H9 (cell line): ENCODE data around the gene MORC2. TPM values are rescaled to one million over a fixed set of nuclear protein-coding genes. Genes with fewer than 3 reads are reported as not detected.

Experiments used
- DNase-seq: peaks from one replicate; pipeline ENCODE4 v3.0.0-alpha.2; 2017
- H2AFZ ChIP-seq: one replicate; pipeline ENCODE4 v1.6.1; 2013; ENCODE audit warnings: mild to moderate bottlenecking, low read length, control low read depth, moderate library complexity
- H2AK5ac ChIP-seq: 2 replicates; pipeline ENCODE4 v1.6.1; 2013; ENCODE audit warnings: low read length, control low read depth, mixed read lengths; ENCODE audit not compliant: insufficient read length
- H2BK120ac ChIP-seq: one replicate; pipeline ENCODE4 v1.6.1; 2013; ENCODE audit warnings: low read depth, mild to moderate bottlenecking, low read length, control low read depth, inconsistent platforms; ENCODE audit not compliant: poor library complexity, severe bottlenecking
- H2BK12ac ChIP-seq: 2 replicates; pipeline ENCODE4 v1.6.1; 2013; ENCODE audit warnings: low read length, control low read depth, mixed read lengths, low read depth; ENCODE audit not compliant: insufficient read length
- H2BK15ac ChIP-seq: 2 replicates; pipeline ENCODE4 v1.6.1; 2013; ENCODE audit warnings: low read depth, low read length, control low read depth
- H2BK20ac ChIP-seq: one replicate; pipeline ENCODE4 v1.6.1; 2013; ENCODE audit warnings: low read depth, mild to moderate bottlenecking, low read length, control low read depth, inconsistent platforms; ENCODE audit not compliant: poor library complexity, severe bottlenecking
- H2BK5ac ChIP-seq: 2 replicates; pipeline ENCODE4 v1.6.1; 2013; ENCODE audit warnings: low read length, control low read depth, mixed read lengths; ENCODE audit not compliant: insufficient read length
- H3K14ac ChIP-seq: 2 replicates; pipeline ENCODE4 v1.6.1; 2013; ENCODE audit warnings: low read length, control low read depth; ENCODE audit not compliant: insufficient read depth
- H3K18ac ChIP-seq: 2 replicates; pipeline ENCODE4 v1.6.1; 2013; ENCODE audit warnings: low read depth, mild to moderate bottlenecking, mixed read lengths, low read length, control low read depth; ENCODE audit not compliant: insufficient read length
- H3K23ac ChIP-seq: 2 replicates; pipeline ENCODE4 v1.6.1; 2013; ENCODE audit warnings: low read length, control low read depth, mixed read lengths, low read depth; ENCODE audit not compliant: insufficient read length
- H3K23me2 ChIP-seq: 2 replicates; pipeline ENCODE4 v1.6.1; 2013; ENCODE audit warnings: low read depth, mild to moderate bottlenecking, mixed read lengths, low read length, control low read depth; ENCODE audit not compliant: insufficient read length, poor library complexity, severe bottlenecking
- H3K27ac ChIP-seq: 2 replicates; pipeline ENCODE4 v1.5.1; 2013; ENCODE audit warnings: low read length, control low read depth, mixed read lengths, low read depth; ENCODE audit not compliant: insufficient read length
- H3K27me3 ChIP-seq: 2 replicates; pipeline ENCODE4 v1.6.1; 2013; ENCODE audit warnings: low read length, control low read depth, inconsistent platforms; ENCODE audit not compliant: insufficient read depth
- H3K4ac ChIP-seq: 2 replicates; pipeline ENCODE4 v1.6.1; 2013; ENCODE audit warnings: low read depth, mild to moderate bottlenecking, control low read depth, inconsistent platforms, low read length, moderate library complexity
- H3K4me1 ChIP-seq: 2 replicates; pipeline ENCODE4 v1.6.1; 2013; ENCODE audit warnings: low read length, control low read depth, inconsistent platforms; ENCODE audit not compliant: insufficient read depth
- H3K4me2 ChIP-seq: 2 replicates; pipeline ENCODE4 v1.6.1; 2013; ENCODE audit warnings: low read length, control low read depth, mixed read lengths; ENCODE audit not compliant: insufficient read length, insufficient read depth
- H3K56ac ChIP-seq: 2 replicates; pipeline ENCODE4 v1.6.1; 2013; ENCODE audit warnings: low read depth, mild to moderate bottlenecking, mixed read lengths, low read length, control low read depth; ENCODE audit not compliant: insufficient read length
- H3K79me1 ChIP-seq: 2 replicates; pipeline ENCODE4 v1.6.1; 2013; ENCODE audit warnings: low read depth, mild to moderate bottlenecking, moderate library complexity, low read length, control low read depth, inconsistent platforms; ENCODE audit not compliant: insufficient read depth, poor library complexity, severe bottlenecking
- H3K79me2 ChIP-seq: 2 replicates; pipeline ENCODE4 v1.6.1; 2013; ENCODE audit warnings: low read length, control low read depth, inconsistent platforms; ENCODE audit not compliant: insufficient read depth
- H3K9ac ChIP-seq: 2 replicates; pipeline ENCODE4 v1.6.1; 2013; ENCODE audit warnings: low read length, control low read depth, mixed read lengths; ENCODE audit not compliant: insufficient read length; ENCODE audit errors: extremely low read depth
- H3K9me3 ChIP-seq: one replicate; pipeline ENCODE4 v1.6.1; 2013; ENCODE audit warnings: low read depth, low read length, inconsistent platforms; ENCODE audit not compliant: control insufficient read depth
- H3T11ph ChIP-seq: one replicate; pipeline ENCODE4 v1.6.1; 2013; ENCODE audit warnings: mild to moderate bottlenecking, low read length, control low read depth, inconsistent platforms
- H4K20me1 ChIP-seq: one replicate; pipeline ENCODE4 v1.6.1; 2013; ENCODE audit not compliant: control insufficient read depth, insufficient read length, insufficient read depth
- H4K5ac ChIP-seq: 2 replicates; pipeline ENCODE4 v1.6.1; 2013; ENCODE audit warnings: low read depth, mild to moderate bottlenecking, mixed read lengths, low read length, control low read depth; ENCODE audit not compliant: insufficient read length
- H4K8ac ChIP-seq: replicated peaks from 2 replicates; pipeline ENCODE4 v1.6.1; 2013; ENCODE audit warnings: low read length, control low read depth, mixed read lengths, low read depth; ENCODE audit not compliant: insufficient read length
- H4K91ac ChIP-seq: 2 replicates; pipeline ENCODE4 v1.6.1; 2013; ENCODE audit warnings: low read depth, mild to moderate bottlenecking, moderate library complexity, mixed read lengths, low read length, control low read depth; ENCODE audit not compliant: insufficient read length
- H3K27ac Mint-ChIP-seq, 3 experiments: 2 replicates in 2 of 3; 3 replicates in 1 of 3; pipeline ENCODE4 v1.8.0; 2020 to 2021; ENCODE audit warnings: mixed read lengths in 3 of 3, mild to moderate bottlenecking in 1 of 3, moderate library complexity in 1 of 3
- H3K27me3 Mint-ChIP-seq: 2 replicates; pipeline ENCODE4 v1.8.0; 2021; ENCODE audit warnings: low read depth, mild to moderate bottlenecking, moderate library complexity, mixed read lengths
- H3K36me3 Mint-ChIP-seq, 3 experiments: 2 replicates in 2 of 3; 3 replicates in 1 of 3; pipeline ENCODE4 v1.8.0; 2020 to 2021; ENCODE audit warnings: low read depth in 3 of 3, mixed read lengths in 3 of 3; ENCODE audit not compliant: insufficient read depth in 1 of 3
- H3K4me1 Mint-ChIP-seq, 2 experiments: 2 replicates each; pipeline ENCODE4 v1.8.0; 2020; ENCODE audit warnings: mixed read lengths in 2 of 2
- H3K4me3 Mint-ChIP-seq, 2 experiments: 2 replicates in 1 of 2; 3 replicates in 1 of 2; pipeline ENCODE4 v1.8.0; 2020 to 2021; ENCODE audit warnings: mild to moderate bottlenecking in 2 of 2, mixed read lengths in 2 of 2, moderate library complexity in 1 of 2
- H3K9me3 Mint-ChIP-seq, 2 experiments: 2 replicates in 1 of 2; 3 replicates in 1 of 2; pipeline ENCODE4 v1.8.0; 2020; ENCODE audit warnings: mild to moderate bottlenecking in 2 of 2, mixed read lengths in 2 of 2, moderate library complexity in 1 of 2
- CTCF ChIP-seq: fragments of 200-600 bp; sonication (generic); conservative IDR thresholded peaks from 3 replicates; pipeline ENCODE4 v1.8.0; 2021; ENCODE audit warnings: antibody characterized with exemption, mild to moderate bottlenecking
- WGBS: extraction: QIAGEN DNeasy Blood & Tissue Kit; methylation state at CpG from one replicate; pipeline ENCODE4 v1.1.7; 2013; ENCODE audit warnings: missing lambda C conversion rate, low lambda C conversion rate, mixed read lengths; ENCODE audit not compliant: insufficient read length; ENCODE audit errors: extremely low coverage; 5-methylcytosine and 5-hydroxymethylcytosine counted together
- total RNA-seq: library from RNA; stranded (reverse); gene quantifications from 2 replicates; pipeline ENCODE4 v1.2.1, GENCODE V29; 2021

MORC2 gene
- total RNA-seq, 1 experiment from 2014 or later: 37.4 TPM

DNA sequence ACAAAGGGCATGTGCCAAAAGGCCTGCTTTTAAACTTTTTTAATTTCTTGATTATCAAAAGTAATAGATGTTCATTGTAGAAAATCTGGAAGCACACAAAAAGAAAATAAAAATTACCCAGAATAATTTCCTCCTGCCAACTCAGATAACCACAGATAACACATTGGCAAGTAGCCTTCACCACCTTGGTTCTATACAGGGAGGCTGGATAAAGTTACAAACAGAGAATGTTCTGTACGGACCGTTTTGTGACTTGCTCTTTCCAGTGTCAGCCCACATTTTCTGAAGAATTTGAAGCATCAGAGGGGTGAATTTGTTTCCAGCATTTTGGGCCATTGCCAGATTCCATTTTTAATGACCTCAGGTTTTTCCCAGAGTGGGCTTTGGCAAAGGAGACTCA lies 24.0 kb upstream of the MORC2 start:
- Histone ChIP-seq H3K27me3 (no peaks in the 10 kb centered on the region), H3K23ac (no peak overlapping the region), H3K23me2 (no peaks in the 10 kb centered on the region), H3K79me1 (no peaks in the 10 kb centered on the region), H3K4me2 (no peak overlapping the region), H3K4me1 (no peaks in the 10 kb centered on the region), H4K8ac (no peak overlapping the region), H2AK5ac (no peak overlapping the region), H3K56ac (no peak overlapping the region), H3K9me3 (no peaks in the 10 kb centered on the region), H2AFZ (no peak overlapping the region), H3K14ac (no peak overlapping the region), H3K27ac (no peak overlapping the region), H2BK15ac (no peak overlapping the region), H3K18ac (no peak overlapping the region), H2BK20ac (no peak overlapping the region), H3K9ac (no peak overlapping the region), H3T11ph (no peak overlapping the region), H2BK5ac (no peak overlapping the region), H4K91ac (no peak overlapping the region), H2BK12ac (no peak overlapping the region), H4K5ac (no peak overlapping the region), H2BK120ac (no peak overlapping the region), H4K20me1 (no peaks in the 10 kb centered on the region), H3K4ac (no peak overlapping the region), H3K79me2 (no peaks in the 10 kb centered on the region)
- H3K27me3 Mint-ChIP-seq: peaks cover 14% of the 10 kb centered on the region
- no peak for DNase-seq
- TF ChIP-seq CTCF: no peak
- peaks cover 12 to 26% of the 10 kb centered on the region in 2 experiments for H3K9me3 Mint-ChIP-seq
- no peak overlapping the region for H3K4me3 Mint-ChIP-seq
- H3K27ac Mint-ChIP-seq: no peak overlapping the region
- peaks cover 3 to 35% (median 10%) of the 10 kb centered on the region in 3 experiments for H3K36me3 Mint-ChIP-seq
- no peaks in the 10 kb centered on the region for H3K4me1 Mint-ChIP-seq
- no CpG with 5 or more reads among the region's 2 CpGs for WGBS
